Neural progenitor cell (in vitro differentiated cells): ENCODE results near the gene KLHL6. TPM values are rescaled to one million over a fixed set of nuclear protein-coding genes. Genes with fewer than 3 reads are reported as not detected.

Source experiments
- DNase-seq: peaks from one replicate; pipeline ENCODE4 v3.0.0-alpha.2; 2016; ENCODE audit warnings: low spot score
- H2AFZ ChIP-seq: fragments of 200-600 bp; sonication (generic); replicated peaks from 2 replicates; pipeline ENCODE4 v1.6.1; 2016; ENCODE audit warnings: antibody characterized with exemption
- H3F3A ChIP-seq: fragments of 200-600 bp; sonication (generic); 2 replicates; pipeline ENCODE4 v1.6.1; 2016; ENCODE audit warnings: antibody characterized with exemption, low read depth
- H3K27ac ChIP-seq: fragments of 200-600 bp; sonication (generic); 2 replicates; pipeline ENCODE4 v1.5.1; 2016; ENCODE audit warnings: mild to moderate bottlenecking
- H3K27me3 ChIP-seq: fragments of 200-600 bp; sonication (generic); 2 replicates; pipeline ENCODE4 v1.6.1; 2016; ENCODE audit warnings: mild to moderate bottlenecking, moderate library complexity
- H3K36me3 ChIP-seq: fragments of 200-600 bp; sonication (generic); 2 replicates; pipeline ENCODE4 v1.5.1; 2016
- H3K4me1 ChIP-seq: fragments of 200-600 bp; sonication (generic); 2 replicates; pipeline ENCODE4 v1.6.1; 2016; ENCODE audit warnings: mixed run types
- H3K4me2 ChIP-seq: fragments of 200-600 bp; sonication (generic); 2 replicates; pipeline ENCODE4 v1.6.1; 2016
- H3K4me3 ChIP-seq: fragments of 200-600 bp; sonication (generic); 2 replicates; pipeline ENCODE4 v1.5.1; 2016
- H3K79me2 ChIP-seq: fragments of 200-600 bp; sonication (generic); 2 replicates; pipeline ENCODE4 v1.6.1; 2016; ENCODE audit warnings: low read depth
- H3K9ac ChIP-seq: fragments of 200-600 bp; sonication (generic); 2 replicates; pipeline ENCODE4 v1.6.1; 2016
- H3K9me3 ChIP-seq: fragments of 200-600 bp; sonication (generic); 2 replicates; pipeline ENCODE4 v1.5.1; 2016; ENCODE audit warnings: low read depth
- H4K20me1 ChIP-seq: fragments of 200-600 bp; sonication (generic); 2 replicates; pipeline ENCODE4 v1.6.1; 2016; ENCODE audit warnings: low read depth
- H3K27ac Mint-ChIP-seq: 3 replicates; pipeline ENCODE4 v1.8.0; 2021; ENCODE audit warnings: mixed read lengths
- H3K27me3 Mint-ChIP-seq: 2 replicates; pipeline ENCODE4 v1.8.0; 2022; ENCODE audit warnings: low read depth, mild to moderate bottlenecking, inconsistent platforms, moderate library complexity, mixed read lengths; ENCODE audit not compliant: insufficient read depth
- H3K36me3 Mint-ChIP-seq: 3 replicates; pipeline ENCODE4 v1.8.0; 2021; ENCODE audit warnings: mixed read lengths
- H3K4me1 Mint-ChIP-seq: 3 replicates; pipeline ENCODE4 v1.8.0; 2021; ENCODE audit warnings: mixed read lengths
- H3K4me3 Mint-ChIP-seq: 3 replicates; pipeline ENCODE4 v1.8.0; 2021; ENCODE audit warnings: mild to moderate bottlenecking, moderate library complexity, mixed read lengths
- H3K9me3 Mint-ChIP-seq: 3 replicates; pipeline ENCODE4 v1.8.0; 2020; ENCODE audit warnings: mixed read lengths
- CTCF ChIP-seq: fragments of 200-600 bp; sonication (generic); IDR thresholded peaks from 2 replicates; pipeline ENCODE4 v1.5.1; 2017; ENCODE audit warnings: antibody characterized with exemption, mild to moderate bottlenecking
- EZH2 ChIP-seq: fragments of 200-600 bp; sonication (generic); IDR thresholded peaks from 2 replicates; pipeline ENCODE4 v1.6.1; 2017; ENCODE audit warnings: antibody characterized with exemption, mild to moderate bottlenecking, moderate library complexity
- EZH2phosphoT487 ChIP-seq: fragments of 200-600 bp; sonication (generic); IDR thresholded peaks from 2 replicates; pipeline ENCODE4 v1.6.1; 2017; ENCODE audit warnings: antibody characterized with exemption
- total RNA-seq: library from RNA; depleted of rRNA; stranded (reverse); fragments of >200 nt; gene quantifications from 2 replicates; pipeline ENCODE4 v1.2.3, GENCODE V29; 2015; ENCODE audit warnings: low replicate concordance

KLHL6 gene
- total RNA-seq, 1 donor from 2014 or later, result 0.09 TPM

DNA sequence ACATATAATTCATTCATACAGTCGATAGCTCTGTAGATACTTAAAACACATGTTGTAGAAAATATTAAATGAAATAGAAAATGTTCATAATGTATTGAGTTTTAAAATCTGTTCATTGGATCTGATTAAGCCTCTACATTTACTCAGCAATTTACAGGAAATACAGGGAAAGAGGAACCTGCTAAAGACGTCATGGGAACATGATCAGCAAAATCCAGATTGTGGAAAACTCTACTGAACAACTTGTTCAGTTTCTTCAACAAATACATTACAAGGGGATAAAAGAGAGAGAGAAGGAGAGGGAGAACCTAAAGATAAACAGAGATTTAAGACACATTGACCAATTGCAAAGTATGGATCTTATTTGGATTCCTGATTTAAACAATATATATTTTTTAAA lies 46.7 kb downstream of the KLHL6 start:
- Histone ChIP-seq H3F3A (no peaks in the 10 kb centered on the region), H3K36me3 (no peaks in the 10 kb centered on the region), H3K27ac (no peak overlapping the region), H2AFZ (no peak overlapping the region), H3K79me2 (no peaks in the 10 kb centered on the region), H3K9ac (no peak overlapping the region), H3K4me2 (no peak overlapping the region), H4K20me1 (no peaks in the 10 kb centered on the region), H3K4me3 (no peak overlapping the region), H3K9me3 (peaks cover 3% of the 10 kb centered on the region), H3K27me3 (no peaks in the 10 kb centered on the region), H3K4me1 (peaks cover 5% of the 10 kb centered on the region)
- no peaks in the 10 kb centered on the region for H3K9me3 Mint-ChIP-seq
- no peak overlapping the region for H3K4me3 Mint-ChIP-seq
- H3K4me1 Mint-ChIP-seq, result peaks cover 8% of the 10 kb centered on the region
- no peak for DNase-seq
- no peaks in the 10 kb centered on the region for H3K36me3 Mint-ChIP-seq
- H3K27ac Mint-ChIP-seq, result no peak overlapping the region
- H3K27me3 Mint-ChIP-seq, result peaks cover 2% of the 10 kb centered on the region
- no peak for TF ChIP-seq EZH2phosphoT487
- no peak for TF ChIP-seq EZH2
- no peak for TF ChIP-seq CTCF

DNA sequence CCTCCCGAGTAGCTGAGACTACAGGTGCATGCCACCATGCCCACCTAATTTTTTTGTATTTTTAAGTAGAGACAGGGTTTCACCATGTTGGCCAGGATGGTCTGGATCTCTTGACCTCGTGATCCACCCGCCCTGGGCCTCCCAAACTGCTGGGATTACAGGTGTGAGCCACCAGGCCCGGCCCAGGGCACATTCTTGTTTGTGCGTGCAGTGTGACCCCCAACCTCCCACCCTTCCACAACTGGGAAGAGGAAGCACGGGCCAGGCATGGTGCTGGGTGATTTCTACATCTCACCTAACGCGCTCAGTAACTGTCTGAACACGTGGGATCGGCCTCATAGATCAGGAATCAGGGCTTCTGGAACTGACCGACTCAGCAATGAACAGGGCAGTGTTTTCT lies 48.0 kb downstream of the KLHL6 start:
- no peaks in the 10 kb centered on the region for H3K36me3 ChIP-seq
- no peak overlapping the region for H3K4me3 ChIP-seq
- Mint-ChIP-seq H3K4me1 (peaks cover 8% of the 10 kb centered on the region), H3K4me3 (no peak overlapping the region), H3K36me3 (no peaks in the 10 kb centered on the region), H3K27me3 (no peaks in the 10 kb centered on the region), H3K27ac (no peak overlapping the region), H3K9me3 (no peaks in the 10 kb centered on the region)
- H4K20me1 ChIP-seq, result no peaks in the 10 kb centered on the region
- H3K9ac ChIP-seq, result no peak overlapping the region
- DNase-seq, result no peak
- H3K27me3 ChIP-seq, result no peaks in the 10 kb centered on the region
- H3K27ac ChIP-seq, result no peak overlapping the region
- H3K4me1 ChIP-seq, result peaks cover 5% of the 10 kb centered on the region
- H3K79me2 ChIP-seq, result no peaks in the 10 kb centered on the region
- TF ChIP-seq CTCF (no peak), EZH2phosphoT487 (no peak)
- H2AFZ ChIP-seq, result no peak overlapping the region
- H3K9me3 ChIP-seq, result peaks cover 3% of the 10 kb centered on the region
- H3K4me2 ChIP-seq, result no peak overlapping the region
- H3F3A ChIP-seq, result no peaks in the 10 kb centered on the region

DNA sequence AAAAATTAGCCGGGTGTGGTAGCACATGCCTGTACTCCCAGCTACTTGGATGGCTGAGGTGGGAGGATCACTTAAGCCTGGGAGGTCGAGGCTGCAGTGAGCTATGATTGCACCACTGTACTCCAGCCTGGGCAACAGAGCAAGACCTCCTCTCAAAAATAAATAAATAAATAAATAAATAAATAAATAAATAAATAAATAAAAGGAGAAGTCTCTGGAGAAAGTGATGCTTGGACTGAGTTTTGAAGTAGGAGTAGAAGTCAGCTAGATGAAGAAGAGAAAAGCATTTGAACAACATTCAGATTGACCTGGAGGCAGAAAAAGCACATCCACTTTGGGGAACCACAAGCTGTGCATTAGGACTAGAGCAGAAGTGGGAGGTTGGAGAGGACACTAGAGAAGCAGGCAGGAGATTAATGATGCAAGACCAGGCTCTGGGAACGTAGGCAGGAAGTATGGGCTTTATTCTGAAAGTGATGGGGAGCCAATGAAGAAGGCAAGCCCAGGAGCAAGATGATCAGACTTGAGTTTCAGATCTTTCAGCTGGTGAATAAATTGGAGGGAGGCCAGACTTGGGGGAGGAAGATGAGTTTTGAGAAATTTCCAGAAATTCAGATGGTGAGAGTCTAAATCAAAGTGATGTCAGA lies 48.7 kb downstream of the KLHL6 start:
- Histone ChIP-seq H3K4me1 (peaks cover 4% of the 10 kb centered on the region), H3K9ac (no peak overlapping the region), H3K79me2 (no peaks in the 10 kb centered on the region), H2AFZ (no peak overlapping the region), H3K4me3 (no peak overlapping the region), H3F3A (no peaks in the 10 kb centered on the region), H3K4me2 (no peak overlapping the region), H4K20me1 (no peaks in the 10 kb centered on the region), H3K36me3 (no peaks in the 10 kb centered on the region), H3K9me3 (peaks cover 3% of the 10 kb centered on the region), H3K27ac (no peak overlapping the region), H3K27me3 (no peaks in the 10 kb centered on the region)
- Mint-ChIP-seq H3K27me3 (peaks cover 2% of the 10 kb centered on the region), H3K27ac (no peak overlapping the region), H3K9me3 (no peaks in the 10 kb centered on the region), H3K36me3 (no peaks in the 10 kb centered on the region), H3K4me1 (peaks cover 8% of the 10 kb centered on the region), H3K4me3 (no peak overlapping the region)
- TF ChIP-seq EZH2phosphoT487 (no peak), CTCF (no peak), EZH2 (no peak)
- DNase-seq, result no peak
